ENCODE data around the gene WDR64. TPM values are rescaled to one million over a fixed set of nuclear protein-coding genes. Genes with fewer than 3 reads are reported as not detected.

WDR64 gene
- total and polyA plus RNA-seq, 2 experiments from 2014 or later, result not detected

DNA sequence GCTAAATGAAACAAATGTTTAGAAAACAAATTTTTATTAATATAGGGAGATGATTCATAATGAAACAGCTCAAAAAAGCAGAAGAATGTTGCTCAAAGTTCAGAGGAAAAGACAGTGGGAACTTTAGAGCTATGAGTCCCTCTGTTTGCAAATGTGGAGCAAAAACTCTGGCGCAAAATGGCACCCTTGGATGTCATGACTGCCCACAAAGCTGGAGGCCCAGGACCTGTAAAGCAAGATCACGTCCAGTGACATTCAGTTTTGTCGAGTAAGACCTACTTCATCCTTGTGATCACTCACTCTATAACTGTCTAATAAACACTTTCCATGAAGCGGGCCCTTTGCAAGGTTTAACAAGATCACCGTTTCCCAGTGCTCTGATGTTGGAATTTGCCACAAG lies 186.8 kb downstream of the WDR64 start (continued):
- TF ChIP-seq, protein P1, sequence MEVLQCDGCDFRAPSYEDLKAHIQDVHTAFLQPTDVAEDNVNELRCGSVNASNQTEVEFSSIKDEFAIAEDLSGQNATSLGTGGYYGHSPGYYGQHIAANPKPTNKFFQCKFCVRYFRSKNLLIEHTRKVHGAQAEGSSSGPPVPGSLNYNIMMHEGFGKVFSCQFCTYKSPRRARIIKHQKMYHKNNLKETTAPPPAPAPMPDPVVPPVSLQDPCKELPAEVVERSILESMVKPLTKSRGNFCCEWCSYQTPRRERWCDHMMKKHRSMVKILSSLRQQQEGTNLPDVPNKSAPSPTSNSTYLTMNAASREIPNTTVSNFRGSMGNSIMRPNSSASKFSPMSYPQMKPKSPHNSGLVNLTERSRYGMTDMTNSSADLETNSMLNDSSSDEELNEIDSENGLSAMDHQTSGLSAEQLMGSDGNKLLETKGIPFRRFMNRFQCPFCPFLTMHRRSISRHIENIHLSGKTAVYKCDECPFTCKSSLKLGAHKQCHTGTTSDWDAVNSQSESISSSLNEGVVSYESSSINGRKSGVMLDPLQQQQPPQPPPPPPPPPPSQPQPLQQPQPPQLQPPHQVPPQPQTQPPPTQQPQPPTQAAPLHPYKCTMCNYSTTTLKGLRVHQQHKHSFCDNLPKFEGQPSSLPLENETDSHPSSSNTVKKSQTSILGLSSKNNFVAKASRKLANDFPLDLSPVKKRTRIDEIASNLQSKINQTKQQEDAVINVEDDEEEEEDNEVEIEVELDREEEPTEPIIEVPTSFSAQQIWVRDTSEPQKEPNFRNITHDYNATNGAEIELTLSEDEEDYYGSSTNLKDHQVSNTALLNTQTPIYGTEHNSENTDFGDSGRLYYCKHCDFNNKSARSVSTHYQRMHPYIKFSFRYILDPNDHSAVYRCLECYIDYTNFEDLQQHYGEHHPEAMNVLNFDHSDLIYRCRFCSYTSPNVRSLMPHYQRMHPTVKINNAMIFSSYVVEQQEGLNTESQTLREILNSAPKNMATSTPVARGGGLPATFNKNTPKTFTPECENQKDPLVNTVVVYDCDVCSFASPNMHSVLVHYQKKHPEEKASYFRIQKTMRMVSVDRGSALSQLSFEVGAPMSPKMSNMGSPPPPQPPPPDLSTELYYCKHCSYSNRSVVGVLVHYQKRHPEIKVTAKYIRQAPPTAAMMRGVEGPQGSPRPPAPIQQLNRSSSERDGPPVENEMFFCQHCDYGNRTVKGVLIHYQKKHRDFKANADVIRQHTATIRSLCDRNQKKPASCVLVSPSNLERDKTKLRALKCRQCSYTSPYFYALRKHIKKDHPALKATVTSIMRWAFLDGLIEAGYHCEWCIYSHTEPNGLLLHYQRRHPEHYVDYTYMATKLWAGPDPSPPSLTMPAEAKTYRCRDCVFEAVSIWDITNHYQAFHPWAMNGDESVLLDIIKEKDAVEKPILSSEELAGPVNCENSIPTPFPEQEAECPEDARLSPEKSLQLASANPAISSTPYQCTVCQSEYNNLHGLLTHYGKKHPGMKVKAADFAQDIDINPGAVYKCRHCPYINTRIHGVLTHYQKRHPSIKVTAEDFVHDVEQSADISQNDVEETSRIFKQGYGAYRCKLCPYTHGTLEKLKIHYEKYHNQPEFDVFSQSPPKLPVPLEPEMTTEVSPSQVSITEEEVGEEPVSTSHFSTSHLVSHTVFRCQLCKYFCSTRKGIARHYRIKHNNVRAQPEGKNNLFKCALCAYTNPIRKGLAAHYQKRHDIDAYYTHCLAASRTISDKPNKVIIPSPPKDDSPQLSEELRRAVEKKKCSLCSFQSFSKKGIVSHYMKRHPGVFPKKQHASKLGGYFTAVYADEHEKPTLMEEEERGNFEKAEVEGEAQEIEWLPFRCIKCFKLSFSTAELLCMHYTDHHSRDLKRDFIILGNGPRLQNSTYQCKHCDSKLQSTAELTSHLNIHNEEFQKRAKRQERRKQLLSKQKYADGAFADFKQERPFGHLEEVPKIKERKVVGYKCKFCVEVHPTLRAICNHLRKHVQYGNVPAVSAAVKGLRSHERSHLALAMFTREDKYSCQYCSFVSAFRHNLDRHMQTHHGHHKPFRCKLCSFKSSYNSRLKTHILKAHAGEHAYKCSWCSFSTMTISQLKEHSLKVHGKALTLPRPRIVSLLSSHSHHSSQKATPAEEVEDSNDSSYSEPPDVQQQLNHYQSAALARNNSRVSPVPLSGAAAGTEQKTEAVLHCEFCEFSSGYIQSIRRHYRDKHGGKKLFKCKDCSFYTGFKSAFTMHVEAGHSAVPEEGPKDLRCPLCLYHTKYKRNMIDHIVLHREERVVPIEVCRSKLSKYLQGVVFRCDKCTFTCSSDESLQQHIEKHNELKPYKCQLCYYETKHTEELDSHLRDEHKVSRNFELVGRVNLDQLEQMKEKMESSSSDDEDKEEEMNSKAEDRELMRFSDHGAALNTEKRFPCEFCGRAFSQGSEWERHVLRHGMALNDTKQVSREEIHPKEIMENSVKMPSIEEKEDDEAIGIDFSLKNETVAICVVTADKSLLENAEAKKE (CRISPR knock-in tag; IDR thresholded peaks at IDR 0.05), result no peak
- no peak for TF ChIP-seq POLR2AphosphoS5 (IDR thresholded peaks at IDR 0.05; ENCODE audit: low read depth)

DNA sequence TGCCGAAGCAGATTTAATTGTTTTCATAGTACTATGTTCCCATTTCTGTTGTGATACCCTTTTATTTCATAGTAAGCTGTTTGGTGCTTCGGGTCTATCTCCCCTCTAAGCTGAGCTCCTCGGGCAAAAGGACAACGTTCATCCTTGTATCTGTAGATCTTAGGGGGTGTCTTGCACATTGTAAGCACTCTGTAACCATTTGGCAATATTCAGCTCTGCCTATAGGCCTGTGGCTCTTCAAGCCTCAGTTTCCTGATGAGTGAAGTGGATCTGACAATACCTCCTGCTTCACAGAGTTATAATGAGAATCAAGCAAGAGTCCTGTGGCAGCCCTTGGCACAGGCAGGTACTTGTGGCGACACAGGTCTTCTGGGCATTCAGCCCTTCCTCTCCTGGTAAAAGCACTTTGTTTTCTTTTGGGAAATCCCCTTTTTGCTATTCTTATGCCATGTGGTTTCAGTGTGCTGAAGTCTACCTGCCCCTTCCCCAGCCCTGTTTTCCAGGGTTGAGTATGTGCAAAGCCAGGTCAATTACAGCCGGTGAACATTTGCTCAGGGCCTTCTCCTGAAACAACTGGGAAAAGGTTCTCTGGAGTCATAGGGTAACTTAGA lies 187.4 kb downstream of the WDR64 start:
- Histone ChIP-seq H3K4me2 (no peak overlapping the region), H4K20me1 (replicated peaks; ENCODE audit: insufficient read depth) (no peaks in the 10 kb centered on the region), H3K79me2 (replicated peaks; ENCODE audit: insufficient read depth) (no peaks in the 10 kb centered on the region), H3K27ac (ENCODE audit: low read depth) (no peak overlapping the region), H2AFZ (peak overlapping the region; percentile 56; the same call in 1 of the 2 replicates), H3F3A (replicated peaks; ENCODE audit: low read depth) (no peaks in the 10 kb centered on the region), H3K9me2 (ENCODE audit: insufficient read depth) (no peaks in the 10 kb centered on the region), H3K36me3 (ENCODE audit: insufficient read depth) (no peaks in the 10 kb centered on the region), H3K4me1 (ENCODE audit: insufficient read depth) (no peaks in the 10 kb centered on the region), H3K27me3 (ENCODE audit: insufficient read depth) (no peaks in the 10 kb centered on the region), H3K4me3 (no peak overlapping the region)
- Mint-ChIP-seq H3K27ac (no peak overlapping the region), H3K36me3 (ENCODE audit: low read depth) (no peaks in the 10 kb centered on the region), H3K9me3 (no peaks in the 10 kb centered on the region), H3K27me3 (ENCODE audit: insufficient read depth, low read depth, poor library complexity) (no peaks in the 10 kb centered on the region), H3K4me3 (no peak overlapping the region), H3K4me1 (no peaks in the 10 kb centered on the region)
- ATAC-seq (no peak), DNase-seq (ENCODE audit: low spot score) (no peak)
- TF ChIP-seq POLR2AphosphoS5 (IDR thresholded peaks at IDR 0.05; ENCODE audit: low read depth) (no peak), EZH2 (IDR thresholded peaks at IDR 0.05; ENCODE audit: low read depth, unreplicated experiment) (no peak), EZH2phosphoT487 (IDR thresholded peaks at IDR 0.05; ENCODE audit: unreplicated experiment) (no peak), NANOG (IDR thresholded peaks at IDR 0.05; ENCODE audit: borderline replicate concordance) (no peak), STAT1 (IDR thresholded peaks at IDR 0.05; ENCODE audit: unreplicated experiment) (no peak), ZNF114 (CRISPR knock-in tag; IDR thresholded peaks at IDR 0.05) (no peak)
- TF ChIP-seq, protein P2, sequence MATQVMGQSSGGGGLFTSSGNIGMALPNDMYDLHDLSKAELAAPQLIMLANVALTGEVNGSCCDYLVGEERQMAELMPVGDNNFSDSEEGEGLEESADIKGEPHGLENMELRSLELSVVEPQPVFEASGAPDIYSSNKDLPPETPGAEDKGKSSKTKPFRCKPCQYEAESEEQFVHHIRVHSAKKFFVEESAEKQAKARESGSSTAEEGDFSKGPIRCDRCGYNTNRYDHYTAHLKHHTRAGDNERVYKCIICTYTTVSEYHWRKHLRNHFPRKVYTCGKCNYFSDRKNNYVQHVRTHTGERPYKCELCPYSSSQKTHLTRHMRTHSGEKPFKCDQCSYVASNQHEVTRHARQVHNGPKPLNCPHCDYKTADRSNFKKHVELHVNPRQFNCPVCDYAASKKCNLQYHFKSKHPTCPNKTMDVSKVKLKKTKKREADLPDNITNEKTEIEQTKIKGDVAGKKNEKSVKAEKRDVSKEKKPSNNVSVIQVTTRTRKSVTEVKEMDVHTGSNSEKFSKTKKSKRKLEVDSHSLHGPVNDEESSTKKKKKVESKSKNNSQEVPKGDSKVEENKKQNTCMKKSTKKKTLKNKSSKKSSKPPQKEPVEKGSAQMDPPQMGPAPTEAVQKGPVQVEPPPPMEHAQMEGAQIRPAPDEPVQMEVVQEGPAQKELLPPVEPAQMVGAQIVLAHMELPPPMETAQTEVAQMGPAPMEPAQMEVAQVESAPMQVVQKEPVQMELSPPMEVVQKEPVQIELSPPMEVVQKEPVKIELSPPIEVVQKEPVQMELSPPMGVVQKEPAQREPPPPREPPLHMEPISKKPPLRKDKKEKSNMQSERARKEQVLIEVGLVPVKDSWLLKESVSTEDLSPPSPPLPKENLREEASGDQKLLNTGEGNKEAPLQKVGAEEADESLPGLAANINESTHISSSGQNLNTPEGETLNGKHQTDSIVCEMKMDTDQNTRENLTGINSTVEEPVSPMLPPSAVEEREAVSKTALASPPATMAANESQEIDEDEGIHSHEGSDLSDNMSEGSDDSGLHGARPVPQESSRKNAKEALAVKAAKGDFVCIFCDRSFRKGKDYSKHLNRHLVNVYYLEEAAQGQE (IDR thresholded peaks at IDR 0.05; ENCODE audit: unreplicated experiment), result no peak
- TF ChIP-seq, protein P3, sequence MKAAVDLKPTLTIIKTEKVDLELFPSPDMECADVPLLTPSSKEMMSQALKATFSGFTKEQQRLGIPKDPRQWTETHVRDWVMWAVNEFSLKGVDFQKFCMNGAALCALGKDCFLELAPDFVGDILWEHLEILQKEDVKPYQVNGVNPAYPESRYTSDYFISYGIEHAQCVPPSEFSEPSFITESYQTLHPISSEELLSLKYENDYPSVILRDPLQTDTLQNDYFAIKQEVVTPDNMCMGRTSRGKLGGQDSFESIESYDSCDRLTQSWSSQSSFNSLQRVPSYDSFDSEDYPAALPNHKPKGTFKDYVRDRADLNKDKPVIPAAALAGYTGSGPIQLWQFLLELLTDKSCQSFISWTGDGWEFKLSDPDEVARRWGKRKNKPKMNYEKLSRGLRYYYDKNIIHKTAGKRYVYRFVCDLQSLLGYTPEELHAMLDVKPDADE (IDR thresholded peaks at IDR 0.05), result no peak
